ENCODE measurements around the gene TLCD1. TPM values are rescaled to one million over a fixed set of nuclear protein-coding genes. Genes with fewer than 3 reads are reported as not detected.

Gene TLCD1
- total and polyA plus RNA-seq, 2 donors (not counting 3 experiments of a cell fraction or from before 2014, with no cell fraction given) = 2.6 to 6.8 TPM

DNA sequence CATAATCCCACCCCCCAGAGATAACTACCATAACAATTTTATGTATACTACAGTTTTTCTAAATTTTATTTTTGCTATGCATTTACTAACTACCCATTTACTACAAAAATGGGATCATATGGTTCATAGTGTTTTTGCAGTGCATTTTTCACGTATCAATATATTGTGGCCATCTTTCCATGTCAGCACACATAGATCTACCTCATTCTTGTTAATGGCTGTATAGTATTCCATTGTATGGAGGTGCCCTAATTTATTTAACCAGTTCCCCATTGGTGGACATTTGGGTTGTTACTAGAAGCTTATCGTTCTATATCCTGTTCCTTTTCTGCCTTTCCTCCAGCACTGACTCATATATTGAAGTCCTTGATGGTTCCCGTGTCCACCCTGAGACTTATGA lies 37.0 kb downstream of the TLCD1 start:
- no peak overlapping the region for H3K9ac ChIP-seq (replicated peaks; ENCODE audit: extremely low read depth, insufficient read depth, low read length)
- no peaks in the 10 kb centered on the region for H3K79me2 ChIP-seq (ENCODE audit: control insufficient read depth, insufficient read depth, low read length)
- ChIA-PET POLR2A (no interaction called here), CTCF (interaction anchor here (0.6 to 1.2 kb wide), 3 partner anchors 9 to 136 kb away, joined by 3 to 5 read pairs (median 3); no protein-coding TSS in a partner anchor)
- no peak overlapping the region for H2AFZ ChIP-seq (ENCODE audit: low read depth, low read length)
- no peak for DNase-seq (ENCODE audit: low read depth, low spot score)
- H3K9me3 ChIP-seq (replicated peaks; ENCODE audit: control insufficient read depth, insufficient read depth, low read length) = no peaks in the 10 kb centered on the region
- H3K4me1 ChIP-seq (ENCODE audit: control insufficient read depth, extremely low read depth, insufficient read depth, low read length) = no peaks in the 10 kb centered on the region
- dilution Hi-C loops (cut with MboI; ENCODE audit: extremely low pct_ligation_motif_present, low sequenced_read_pairs) = no loop called here
- peaks cover 38 to 59% of the 10 kb centered on the region in 2 experiments for H3K36me3 ChIP-seq (ENCODE audit: control insufficient read depth in 2 of 2, extremely low read depth in 1 of 2, insufficient read depth in 2 of 2, low read length in 2 of 2)
- no TSS peak for BruUV-seq (replicated peaks)
- no peak overlapping the region for H3K4me2 ChIP-seq (ENCODE audit: insufficient read depth, low read length)
- H4K20me1 ChIP-seq (replicated peaks; ENCODE audit: control insufficient read depth, extremely low read depth, insufficient read depth, low read length) = no peaks in the 10 kb centered on the region
- no peaks in the 10 kb centered on the region for H3K27me3 ChIP-seq (ENCODE audit: control insufficient read depth in 2 of 2, insufficient read depth in 2 of 2, low read length in 2 of 2)
- FAIRE-seq = no peak
- H3K9me1 ChIP-seq (replicated peaks; ENCODE audit: control insufficient read depth, extremely low read depth, insufficient read depth, low read length) = no peaks in the 10 kb centered on the region
- H3K27ac ChIP-seq (ENCODE audit: insufficient read depth, low read depth, low read length) = no peak overlapping the region
- TF ChIP-seq MYC (IDR thresholded peaks at IDR 0.05; ENCODE audit: low read depth, low read length) (no peak), GATA2 (IDR thresholded peaks at IDR 0.05; ENCODE audit: insufficient read depth, insufficient read length, low read depth, low read length) (no peak)
- H3K4me3 ChIP-seq (replicated peaks in 1 of 3; ENCODE audit: insufficient read depth in 1 of 3, low read depth in 1 of 3, low read length in 3 of 3) = no peak overlapping the region
- intact Hi-C loops (cut with micrococcal nuclease) = no loop called here

GRCh38 chr17:28688481-28688880 lies 37.6 kb downstream of the TLCD1 start:
- no peaks in the 10 kb centered on the region for H3K9me3 ChIP-seq (replicated peaks; ENCODE audit: control insufficient read depth, insufficient read depth, low read length)
- ChIA-PET CTCF (interaction anchor here (0.8 to 1.2 kb wide), 3 partner anchors 9 to 13 kb away, joined by 3 read pairs; no protein-coding TSS in a partner anchor), POLR2A (interaction anchor here (0.7 kb wide), 1 partner anchor 31 kb away, joined by 3 read pairs; the partner anchor contains the start of gene RPL23A)
- no peak overlapping the region for H3K4me2 ChIP-seq (ENCODE audit: insufficient read depth, low read length)
- H3K9me1 ChIP-seq (replicated peaks; ENCODE audit: control insufficient read depth, extremely low read depth, insufficient read depth, low read length) = no peaks in the 10 kb centered on the region
- H3K36me3 ChIP-seq (ENCODE audit: control insufficient read depth in 2 of 2, extremely low read depth in 1 of 2, insufficient read depth in 2 of 2, low read length in 2 of 2) = peaks cover 34 to 54% of the 10 kb centered on the region in 2 experiments
- no peaks in the 10 kb centered on the region for H3K27me3 ChIP-seq (ENCODE audit: control insufficient read depth in 2 of 2, insufficient read depth in 2 of 2, low read length in 2 of 2)
- no peaks in the 10 kb centered on the region for H3K4me1 ChIP-seq (ENCODE audit: control insufficient read depth, extremely low read depth, insufficient read depth, low read length)
- dilution Hi-C loops (cut with MboI; ENCODE audit: extremely low pct_ligation_motif_present, low sequenced_read_pairs) (no loop called here), intact Hi-C loops (cut with micrococcal nuclease) (no loop called here)
- H3K79me2 ChIP-seq (ENCODE audit: control insufficient read depth, insufficient read depth, low read length) = no peaks in the 10 kb centered on the region
- no peak overlapping the region for H3K9ac ChIP-seq (replicated peaks; ENCODE audit: extremely low read depth, insufficient read depth, low read length)
- H4K20me1 ChIP-seq (replicated peaks; ENCODE audit: control insufficient read depth, extremely low read depth, insufficient read depth, low read length) = no peaks in the 10 kb centered on the region
- H3K4me3 ChIP-seq (replicated peaks in 1 of 3; ENCODE audit: insufficient read depth in 1 of 3, low read depth in 1 of 3, low read length in 3 of 3) = no peak overlapping the region
- BruUV-seq (replicated peaks) = no TSS peak
- FAIRE-seq (no peak), DNase-seq (ENCODE audit: low read depth, low spot score) (no peak)
- TF ChIP-seq POLR2A (IDR thresholded peaks at IDR 0.05; ENCODE audit: low read depth, low read length) (no peak), POLR2AphosphoS5 (IDR thresholded peaks at IDR 0.05; ENCODE audit: insufficient read depth, low read depth, low read length) (no peak), EZH2 (IDR thresholded peaks at IDR 0.05; ENCODE audit: borderline replicate concordance, low read depth, low read length, severe bottlenecking) (no peak), GATA2 (IDR thresholded peaks at IDR 0.05; ENCODE audit: insufficient read depth, insufficient read length, low read depth, low read length) (no peak), JUN (IDR thresholded peaks at IDR 0.05; ENCODE audit: borderline replicate concordance, insufficient read depth, insufficient read length, low read depth) (no peak), MYC (IDR thresholded peaks at IDR 0.05; ENCODE audit: low read depth, low read length) (no peak), FOS (IDR thresholded peaks at IDR 0.05; ENCODE audit: borderline replicate concordance, insufficient read depth, low read length) (no peak)
- TF ChIP-seq, protein P1, sequence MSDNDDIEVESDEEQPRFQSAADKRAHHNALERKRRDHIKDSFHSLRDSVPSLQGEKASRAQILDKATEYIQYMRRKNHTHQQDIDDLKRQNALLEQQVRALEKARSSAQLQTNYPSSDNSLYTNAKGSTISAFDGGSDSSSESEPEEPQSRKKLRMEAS (IDR thresholded peaks at IDR 0.05; ENCODE audit: insufficient read depth, insufficient read length) = no peak
- TF ChIP-seq, protein P2, sequence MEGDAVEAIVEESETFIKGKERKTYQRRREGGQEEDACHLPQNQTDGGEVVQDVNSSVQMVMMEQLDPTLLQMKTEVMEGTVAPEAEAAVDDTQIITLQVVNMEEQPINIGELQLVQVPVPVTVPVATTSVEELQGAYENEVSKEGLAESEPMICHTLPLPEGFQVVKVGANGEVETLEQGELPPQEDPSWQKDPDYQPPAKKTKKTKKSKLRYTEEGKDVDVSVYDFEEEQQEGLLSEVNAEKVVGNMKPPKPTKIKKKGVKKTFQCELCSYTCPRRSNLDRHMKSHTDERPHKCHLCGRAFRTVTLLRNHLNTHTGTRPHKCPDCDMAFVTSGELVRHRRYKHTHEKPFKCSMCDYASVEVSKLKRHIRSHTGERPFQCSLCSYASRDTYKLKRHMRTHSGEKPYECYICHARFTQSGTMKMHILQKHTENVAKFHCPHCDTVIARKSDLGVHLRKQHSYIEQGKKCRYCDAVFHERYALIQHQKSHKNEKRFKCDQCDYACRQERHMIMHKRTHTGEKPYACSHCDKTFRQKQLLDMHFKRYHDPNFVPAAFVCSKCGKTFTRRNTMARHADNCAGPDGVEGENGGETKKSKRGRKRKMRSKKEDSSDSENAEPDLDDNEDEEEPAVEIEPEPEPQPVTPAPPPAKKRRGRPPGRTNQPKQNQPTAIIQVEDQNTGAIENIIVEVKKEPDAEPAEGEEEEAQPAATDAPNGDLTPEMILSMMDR (IDR thresholded peaks at IDR 0.05; ENCODE audit: extremely low read depth in 1 of 2, insufficient read depth in 1 of 2, low read depth in 1 of 2, low read length in 2 of 2) = no peak
- no peak overlapping the region for H3K27ac ChIP-seq (ENCODE audit: insufficient read depth, low read depth, low read length)
- H2AFZ ChIP-seq (ENCODE audit: low read depth, low read length) = no peak overlapping the region
